SU-DHL-6 (cell line): Measurements from ENCODE around the gene VCAN.

Experiments
- H2AFZ ChIP-seq: fragments of 200-600 bp; sonication (generic); 2 replicates; pipeline ENCODE4 v1.6.1; 2014; ENCODE audit warnings: low read depth, mild to moderate bottlenecking, moderate library complexity, mixed read lengths, antibody characterized with exemption, low read length; ENCODE audit not compliant: severe bottlenecking
- H3F3A ChIP-seq: fragments of 200-600 bp; shearing (Covaris generic); 2 replicates; pipeline ENCODE4 v1.6.0; 2016; ENCODE audit warnings: antibody characterized with exemption, mild to moderate bottlenecking; ENCODE audit not compliant: insufficient read depth
- H3K27ac ChIP-seq: fragments of 200-600 bp; sonication (generic); 2 replicates; pipeline ENCODE4 v1.5.1; 2016; ENCODE audit warnings: low read depth, mild to moderate bottlenecking, low read length, moderate library complexity, mixed read lengths
- H3K27me3 ChIP-seq: fragments of 200-600 bp; sonication (generic), shearing (Covaris generic); 2 replicates; pipeline ENCODE4 v1.6.0; 2014; ENCODE audit warnings: mild to moderate bottlenecking, low read length
- H3K36me3 ChIP-seq: fragments of 200-600 bp; sonication (generic); 2 replicates; pipeline ENCODE4 v1.6.1; 2014; ENCODE audit warnings: mild to moderate bottlenecking, low read length, mixed read lengths
- H3K4me2 ChIP-seq: fragments of 300-600, 200-600 bp; shearing (Covaris generic), sonication (generic); 2 replicates; pipeline ENCODE4 v1.6.0; 2014; ENCODE audit warnings: low read length, low read depth, mild to moderate bottlenecking; ENCODE audit not compliant: poor library complexity, severe bottlenecking
- H3K4me3 ChIP-seq: fragments of 200-600 bp; sonication (generic); 2 replicates; pipeline ENCODE4 v1.5.1; 2014; ENCODE audit warnings: antibody characterized with exemption, low read length, mild to moderate bottlenecking, mixed read lengths; ENCODE audit not compliant: insufficient read depth, poor library complexity, severe bottlenecking
- H3K79me2 ChIP-seq: fragments of 200-600 bp; sonication (generic); 2 replicates; pipeline ENCODE4 v1.6.1; 2014; ENCODE audit warnings: mild to moderate bottlenecking, low read length, moderate library complexity; ENCODE audit not compliant: insufficient read depth
- H3K9ac ChIP-seq: fragments of 200-600 bp; sonication (generic); 2 replicates; pipeline ENCODE4 v1.7.0; 2014; ENCODE audit warnings: mild to moderate bottlenecking, low read length
- H3K9me2 ChIP-seq: fragments of 200-600 bp; sonication (generic); replicated peaks from 2 replicates; pipeline ENCODE4 v1.6.1; 2014; ENCODE audit warnings: low read length; ENCODE audit not compliant: insufficient read depth
- H3K9me3 ChIP-seq: fragments of 200-600 bp; sonication (generic); 2 replicates; pipeline ENCODE4 v1.6.1; 2014; ENCODE audit warnings: low read length, mixed read lengths; ENCODE audit not compliant: insufficient read depth
- H4K20me1 ChIP-seq: fragments of 200-600 bp; sonication (generic); 2 replicates; pipeline ENCODE4 v1.6.1; 2014; ENCODE audit warnings: low read depth, mild to moderate bottlenecking, antibody characterized with exemption, low read length, moderate library complexity, mixed read lengths
- EZH2phosphoT487 ChIP-seq: fragments of 200-600 bp; sonication (generic), shearing (Covaris generic); conservative IDR thresholded peaks from 2 replicates; pipeline ENCODE4 v1.6.1; 2018; ENCODE audit warnings: mild to moderate bottlenecking, antibody characterized with exemption, low read length, moderate library complexity, mixed read lengths
- TF ChIP-seq, protein P1 (sequence below): fragments of 200-600 bp; sonication (generic); IDR thresholded peaks from one replicate; pipeline ENCODE4 v1.5.1; 2017; ENCODE audit warnings: antibody characterized with exemption, mild to moderate bottlenecking, low read length, moderate library complexity; ENCODE audit not compliant: insufficient read depth, poor library complexity, severe bottlenecking

VCAN gene

DNA sequence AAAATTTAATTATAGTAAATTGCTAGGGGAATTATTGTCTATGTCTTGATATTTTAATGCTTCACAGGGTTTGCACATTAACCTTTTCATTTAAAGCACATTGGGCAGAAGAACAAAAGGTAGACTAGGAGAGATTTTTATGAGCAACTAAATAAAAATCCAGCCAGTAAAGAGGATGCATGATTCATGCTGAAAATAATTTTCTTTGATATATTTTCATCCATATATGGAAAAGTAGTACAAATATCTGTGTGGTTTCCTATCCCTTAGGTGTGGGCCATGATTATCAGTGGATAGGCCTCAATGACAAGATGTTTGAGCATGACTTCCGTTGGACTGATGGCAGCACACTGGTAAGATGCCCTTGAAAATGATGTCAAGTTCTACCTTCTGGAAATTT, 83.1 kb downstream of the VCAN start:
- Histone ChIP-seq H4K20me1 (no peaks in the 10 kb centered on the region), H3K9me2 (no peaks in the 10 kb centered on the region), H3K4me3 (no peak overlapping the region), H2AFZ (no peak overlapping the region), H3K9me3 (no peaks in the 10 kb centered on the region; the same call in 1 of the 2 replicates), H3K9ac (no peak overlapping the region), H3K27ac (no peak overlapping the region), H3F3A (no peaks in the 10 kb centered on the region), H3K36me3 (no peaks in the 10 kb centered on the region), H3K79me2 (no peaks in the 10 kb centered on the region), H3K27me3 (no peaks in the 10 kb centered on the region), H3K4me2 (no peak overlapping the region)
- TF ChIP-seq, protein P1, sequence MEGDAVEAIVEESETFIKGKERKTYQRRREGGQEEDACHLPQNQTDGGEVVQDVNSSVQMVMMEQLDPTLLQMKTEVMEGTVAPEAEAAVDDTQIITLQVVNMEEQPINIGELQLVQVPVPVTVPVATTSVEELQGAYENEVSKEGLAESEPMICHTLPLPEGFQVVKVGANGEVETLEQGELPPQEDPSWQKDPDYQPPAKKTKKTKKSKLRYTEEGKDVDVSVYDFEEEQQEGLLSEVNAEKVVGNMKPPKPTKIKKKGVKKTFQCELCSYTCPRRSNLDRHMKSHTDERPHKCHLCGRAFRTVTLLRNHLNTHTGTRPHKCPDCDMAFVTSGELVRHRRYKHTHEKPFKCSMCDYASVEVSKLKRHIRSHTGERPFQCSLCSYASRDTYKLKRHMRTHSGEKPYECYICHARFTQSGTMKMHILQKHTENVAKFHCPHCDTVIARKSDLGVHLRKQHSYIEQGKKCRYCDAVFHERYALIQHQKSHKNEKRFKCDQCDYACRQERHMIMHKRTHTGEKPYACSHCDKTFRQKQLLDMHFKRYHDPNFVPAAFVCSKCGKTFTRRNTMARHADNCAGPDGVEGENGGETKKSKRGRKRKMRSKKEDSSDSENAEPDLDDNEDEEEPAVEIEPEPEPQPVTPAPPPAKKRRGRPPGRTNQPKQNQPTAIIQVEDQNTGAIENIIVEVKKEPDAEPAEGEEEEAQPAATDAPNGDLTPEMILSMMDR, result no peak
- no peak for TF ChIP-seq EZH2phosphoT487

DNA sequence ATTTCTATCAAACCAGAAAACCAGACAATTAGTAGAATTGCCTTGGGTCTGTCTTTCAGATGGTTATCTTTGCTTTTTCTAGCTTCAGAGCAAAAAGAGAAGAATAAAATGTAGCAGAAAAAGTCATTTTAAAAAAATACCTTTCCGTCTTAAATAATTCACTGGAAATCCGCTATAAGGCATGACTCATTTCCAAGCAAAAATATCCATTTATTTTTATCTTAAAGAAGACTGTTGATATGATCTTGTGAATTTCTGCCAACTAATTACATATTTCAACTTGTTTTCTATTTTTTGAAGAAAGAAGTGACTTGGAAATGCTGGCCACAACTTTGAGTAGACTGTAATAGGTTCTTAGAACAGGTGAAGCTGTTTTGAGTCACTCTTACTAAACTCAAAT, 83.7 kb downstream of the VCAN start:
- Histone ChIP-seq H3K4me2 (no peak overlapping the region), H2AFZ (no peak overlapping the region), H3K27me3 (no peaks in the 10 kb centered on the region), H3F3A (no peaks in the 10 kb centered on the region), H3K27ac (no peak overlapping the region), H3K9ac (no peak overlapping the region), H3K79me2 (no peaks in the 10 kb centered on the region), H3K36me3 (no peaks in the 10 kb centered on the region), H3K4me3 (no peak overlapping the region), H4K20me1 (no peaks in the 10 kb centered on the region), H3K9me2 (no peaks in the 10 kb centered on the region), H3K9me3 (no peaks in the 10 kb centered on the region; the same call in 1 of the 2 replicates)
- TF ChIP-seq, protein P1, result no peak
- TF ChIP-seq EZH2phosphoT487, result no peak

DNA sequence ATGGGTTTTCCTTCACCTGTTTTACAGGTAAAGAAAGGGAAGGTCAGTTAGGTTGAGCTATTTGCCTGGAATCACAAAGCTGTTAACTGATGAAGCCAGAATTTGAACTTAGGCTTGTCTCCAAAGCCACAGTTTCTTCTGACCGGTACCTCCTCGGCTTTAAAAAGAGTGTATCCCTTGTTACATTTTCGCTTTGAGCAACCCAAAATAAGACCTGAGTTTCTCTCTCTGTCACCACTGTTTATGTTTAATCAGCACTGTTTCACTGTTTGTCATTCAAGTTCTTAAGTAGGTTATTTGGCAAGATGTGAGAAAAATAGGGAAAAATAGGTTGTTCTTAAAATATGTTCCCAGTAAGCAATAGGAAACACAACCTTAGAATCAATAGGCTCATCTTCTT, 84.6 kb downstream of the VCAN start:
- Histone ChIP-seq H3K36me3 (no peaks in the 10 kb centered on the region), H2AFZ (no peak overlapping the region), H3F3A (no peaks in the 10 kb centered on the region)

More for the DNA sequence above, 84.6 kb downstream of the VCAN start:
- Histone ChIP-seq H3K9me3 (no peaks in the 10 kb centered on the region; the same call in 1 of the 2 replicates), H3K27me3 (no peaks in the 10 kb centered on the region), H3K9me2 (no peaks in the 10 kb centered on the region), H3K27ac (no peak overlapping the region), H3K4me2 (no peak overlapping the region), H3K4me3 (no peak overlapping the region), H3K79me2 (no peaks in the 10 kb centered on the region), H3K9ac (no peak overlapping the region), H4K20me1 (no peaks in the 10 kb centered on the region)
- TF ChIP-seq EZH2phosphoT487, result no peak
- TF ChIP-seq, protein P1, result no peak
